ENCODE data around the gene TMEM201. TPM values are rescaled to one million over a fixed set of nuclear protein-coding genes. Genes with fewer than 3 reads are reported as not detected.

Gene TMEM201
- total and polyA plus RNA-seq, 2 of the 8 experiments (the other 6 are each of a cell fraction or from before 2014, with no cell fraction given) = 8.2 to 27.1 TPM

DNA sequence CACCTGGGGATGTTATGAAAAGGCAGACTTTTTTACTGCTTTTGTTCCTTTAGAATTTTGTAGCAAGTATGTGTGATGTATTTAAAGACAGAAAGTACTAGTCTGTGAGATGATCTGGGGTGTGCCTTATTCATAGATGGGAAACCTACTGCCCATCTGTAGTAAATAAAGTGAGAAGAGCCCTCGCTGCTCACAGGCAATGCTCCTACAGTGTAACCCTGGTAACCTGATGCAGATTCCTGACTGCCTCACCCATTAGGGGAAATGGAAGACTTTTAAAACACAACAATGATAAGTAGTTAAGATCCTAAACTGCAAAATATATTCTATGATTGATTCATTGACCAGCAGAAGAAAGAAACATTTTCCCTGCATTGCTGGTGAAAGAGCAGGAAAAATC lies 19.4 kb upstream of the TMEM201 start:
- Histone ChIP-seq H2AFZ (ENCODE audit: low read length) (no peak overlapping the region), H3K9ac (replicated peaks in 1 of 4; ENCODE audit: extremely low read depth in 1 of 4, low read depth in 3 of 4, low read length in 3 of 4) (no peak overlapping the region), H2BK20ac (ENCODE audit: low read length) (no peak overlapping the region), H3K4me1 (replicated peaks in 1 of 4; ENCODE audit: control insufficient read depth in 3 of 4, insufficient read depth in 4 of 4, low read length in 3 of 4) (no peaks in the 10 kb centered on the region), H3K14ac (ENCODE audit: insufficient read length) (no peak overlapping the region), H2BK5ac (ENCODE audit: low read depth, low read length) (no peak overlapping the region), H3K23ac (ENCODE audit: insufficient read length) (no peak overlapping the region), H2BK15ac (ENCODE audit: low read length) (no peak overlapping the region), H3K4me3 (ENCODE audit: extremely low read depth in 1 of 4, insufficient read depth in 2 of 4, low read depth in 3 of 4, low read length in 4 of 4) (no peak overlapping the region), H3K27me3 (replicated peaks in 1 of 4; ENCODE audit: control insufficient read depth in 3 of 4, extremely low read depth in 1 of 4, insufficient read depth in 3 of 4, low read length in 3 of 4) (no peaks in the 10 kb centered on the region), H3K79me1 (ENCODE audit: low read depth, low read length) (no peaks in the 10 kb centered on the region), H3K36me3 (ENCODE audit: control insufficient read depth in 2 of 4, insufficient read depth in 4 of 4, low read length in 3 of 4) (peaks cover 0 to 19% (median 5%) of the 10 kb centered on the region in 4 experiments; a peak in 2 of 8 replicates), H4K5ac (ENCODE audit: insufficient read length, low read depth, low read length) (no peak overlapping the region), H2BK12ac (ENCODE audit: low read depth, low read length) (no peak overlapping the region), H2BK120ac (replicated peaks; ENCODE audit: low read depth, low read length) (no peak overlapping the region), H3K23me2 (ENCODE audit: low read depth, low read length) (no peaks in the 10 kb centered on the region), H2AK5ac (ENCODE audit: low read depth, low read length) (no peak overlapping the region), H3K56ac (replicated peaks; ENCODE audit: insufficient read length, low read depth, low read length) (no peak overlapping the region), H3K4ac (replicated peaks; ENCODE audit: insufficient read length, low read depth, low read length) (no peak overlapping the region), H3K79me2 (ENCODE audit: control insufficient read depth in 1 of 2, insufficient read depth in 2 of 2, low read length in 2 of 2) (no peaks in the 10 kb centered on the region; a peak in 1 of 4 replicates), H3K18ac (ENCODE audit: extremely low read depth, low read length) (no peak overlapping the region), H3K27ac (ENCODE audit: low read depth, low read length) (no peak overlapping the region), H4K8ac (ENCODE audit: extremely low read depth, insufficient read depth, low read length) (no peak overlapping the region), H3K9me3 (ENCODE audit: insufficient read depth in 2 of 2, low read depth in 1 of 2, low read length in 1 of 2) (no peaks in the 10 kb centered on the region), H4K20me1 (replicated peaks in 1 of 2; ENCODE audit: control insufficient read depth in 1 of 2, insufficient read depth in 2 of 2, low read length in 2 of 2) (peaks cover 2 to 8% of the 10 kb centered on the region in 2 experiments), H4K91ac (replicated peaks; ENCODE audit: insufficient read length, low read length) (no peak overlapping the region), H3K4me2 (ENCODE audit: insufficient read depth in 1 of 2, low read depth in 2 of 2, low read length in 2 of 2) (no peak overlapping the region)
- WGBS, 2 experiments (ENCODE audit: extremely low coverage in 1 of 2, insufficient coverage in 1 of 2, insufficient read length in 1 of 2, insufficient replicate concordance in 2 of 2, low coverage in 1 of 2, low lambda C conversion rate in 2 of 2, missing lambda C conversion rate in 1 of 2) = 94% methylated on average over 1 of the region's 1 CpG; no CpG with 5 or more reads in 1 of the 2 experiments
- TF ChIP-seq ASH2L (IDR thresholded peaks at IDR 0.05; ENCODE audit: low read length) = no peak
- no peak for TF ChIP-seq NANOG (IDR thresholded peaks at IDR 0.05; ENCODE audit: insufficient read depth, low read depth, low read length, poor library complexity, severe bottlenecking)
- TF ChIP-seq GTF2F1 (IDR thresholded peaks at IDR 0.05; ENCODE audit: borderline replicate concordance, low read depth, low read length) = no peak
- TF ChIP-seq TBP (IDR thresholded peaks at IDR 0.05; ENCODE audit: low read depth, low read length) = no peak
- DNase-seq (ENCODE audit: low read depth in 1 of 2, low spot score in 2 of 2) (no peak), FAIRE-seq (no peak)
- POLR2A ChIA-PET (ENCODE audit: partially characterized antibody) = interaction anchor here (1.3 kb wide), 1 partner anchor 12 kb away, joined by 3 read pairs; no protein-coding TSS in a partner anchor
- CTCF ChIA-PET (ENCODE audit: partially characterized antibody) = interaction anchor here (1.1 to 1.8 kb wide), 3 partner anchors 37 to 81 kb away, joined by 3 to 4 read pairs (median 3); no protein-coding TSS in a partner anchor
